SK-N-MC (cell line): Measurements from ENCODE around the gene GSAP.

Experiments
- EZH2 ChIP-seq: fragments of 200-600 bp; sonication (generic); IDR thresholded peaks from one replicate; pipeline ENCODE4 v1.6.1; 2017; ENCODE audit warnings: antibody characterized with exemption
- FOXP2 ChIP-seq: optimal IDR thresholded peaks from 2 replicates; pipeline ENCODE3; 2011; ENCODE audit warnings: mild to moderate bottlenecking, moderate library complexity; ENCODE audit not compliant: insufficient read depth; ENCODE audit errors: extremely low read length, control extremely low read depth
- POLR2AphosphoS5 ChIP-seq: IDR thresholded peaks from 2 replicates; pipeline ENCODE4 v1.6.1; 2012; ENCODE audit warnings: mild to moderate bottlenecking, low read depth, low read length, borderline replicate concordance

DNA sequence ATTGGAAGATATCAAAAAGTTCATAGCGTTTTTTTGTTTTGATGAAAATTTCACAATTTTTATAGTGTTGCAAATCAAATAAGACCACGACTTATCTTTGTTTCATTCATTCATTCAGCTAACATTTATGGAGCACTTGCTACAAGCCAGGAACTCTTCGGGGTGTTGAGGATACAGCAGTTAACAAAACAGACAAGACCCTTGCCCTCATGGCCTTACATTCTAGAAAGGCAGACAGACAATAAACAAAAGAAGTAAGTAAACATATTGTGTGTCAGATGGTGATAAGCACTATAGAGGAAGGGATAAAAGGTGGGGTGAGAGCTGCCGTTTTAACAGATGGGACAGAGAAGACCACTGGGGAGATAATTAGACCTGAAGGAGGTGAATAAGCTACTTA, 41.6 kb upstream of the GSAP start:
- TF ChIP-seq POLR2AphosphoS5 (no peak), EZH2 (no peak), FOXP2 (no peak)
